ENCODE results near the gene SLC37A2. TPM values are rescaled to one million over a fixed set of nuclear protein-coding genes. Genes with fewer than 3 reads are reported as not detected.
A peak's percentile ranks its signal among the peaks of the same experiment; 100 is the strongest.
"Not testable (repeated sequence)": the region's sequence is repeated elsewhere in the genome, so short reads cannot be mapped to it uniquely, and the experiment has no call there.

Gene SLC37A2
- under 1 TPM; 0.70 to 0.74 TPM for total RNA-seq

DNA sequence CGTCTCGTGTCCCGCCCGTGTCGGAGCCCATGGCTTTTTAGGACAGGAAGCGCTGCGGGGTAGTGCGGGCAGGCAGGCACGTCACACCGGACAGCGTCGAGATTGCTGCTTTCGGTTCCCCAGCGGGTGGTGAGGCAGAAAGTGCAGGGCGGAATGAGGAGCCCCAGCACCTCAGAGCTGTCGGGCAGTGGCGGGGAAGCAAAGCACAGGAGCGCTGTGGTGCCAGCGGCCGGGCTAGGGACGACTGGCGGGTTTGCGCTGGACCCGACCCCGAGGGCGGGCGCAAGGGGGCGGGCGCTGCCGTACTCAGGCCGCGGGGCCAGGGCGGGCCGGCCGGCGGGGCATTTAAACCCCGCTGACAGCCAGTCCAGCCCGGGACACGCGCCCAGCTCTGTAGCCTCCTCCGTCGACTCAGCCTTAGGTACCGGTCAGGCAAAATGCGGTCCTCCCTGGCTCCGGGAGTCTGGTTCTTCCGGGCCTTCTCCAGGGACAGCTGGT, at the start of gene SLC37A2:
Gene SLC37A2, plus strand, starts transcription at position 375 of the 498 bp plus-strand sequence. Its CDS starts 63 bp downstream, at position 438.
- DNase-seq (peak; percentile 73), ATAC-seq (peak; percentile 93)
- TF ChIP-seq CTCF (IDR thresholded peaks at IDR 0.05) = no peak
- Mint-ChIP-seq H3K27me3 (peaks cover 34% of the 10 kb centered on the region), H3K4me1 (ENCODE audit: low read depth) (peaks cover 6% of the 10 kb centered on the region), H3K27ac (peak within 1 kb of the TSS; percentile 39), H3K4me3 (peak within 1 kb of the TSS; percentile 70), H3K9me3 (no peaks in the 10 kb centered on the region), H3K36me3 (ENCODE audit: low read depth) (no peaks in the 10 kb centered on the region)
- CTCF ChIA-PET = interaction anchor here (1.3 kb wide), 1 partner anchor 78 kb away, joined by 3 read pairs; no protein-coding TSS in a partner anchor
- POLR2A ChIA-PET = no interaction called here
- intact Hi-C loops (cut with micrococcal nuclease) = no loop called here

GRCh38 chr11:125016413-125016812, 46.7 kb upstream of the SLC37A2 start:
- no peak overlapping the region for H3K27ac Mint-ChIP-seq
- H3K27me3 Mint-ChIP-seq = no peaks in the 10 kb centered on the region
- peaks cover 2% of the 10 kb centered on the region for H3K9me3 Mint-ChIP-seq
- ATAC-seq (no peak), DNase-seq (no peak)
- no peak overlapping the region for H3K4me3 Mint-ChIP-seq
- no peak for TF ChIP-seq CTCF (IDR thresholded peaks at IDR 0.05)
- intact Hi-C loops (cut with micrococcal nuclease) = no loop called here
- ChIA-PET POLR2A (no interaction called here), CTCF (no interaction called here)
- H3K36me3 Mint-ChIP-seq (ENCODE audit: low read depth) = no peaks in the 10 kb centered on the region
- H3K4me1 Mint-ChIP-seq (ENCODE audit: low read depth) = no peaks in the 10 kb centered on the region

GRCh38 chr11:125020342-125020741, 42.8 kb upstream of the SLC37A2 start:
- H3K36me3 Mint-ChIP-seq (ENCODE audit: low read depth) = no peaks in the 10 kb centered on the region
- H3K9me3 Mint-ChIP-seq = no peaks in the 10 kb centered on the region
- H3K27me3 Mint-ChIP-seq = no peaks in the 10 kb centered on the region
- DNase-seq (no peak), ATAC-seq (no peak)
- H3K4me3 Mint-ChIP-seq = no peak overlapping the region
- CTCF ChIA-PET = no interaction called here
- POLR2A ChIA-PET = no interaction called here
- no peak overlapping the region for H3K27ac Mint-ChIP-seq
- intact Hi-C loops (cut with micrococcal nuclease) = no loop called here
- no peak for TF ChIP-seq CTCF (IDR thresholded peaks at IDR 0.05)
- no peaks in the 10 kb centered on the region for H3K4me1 Mint-ChIP-seq (ENCODE audit: low read depth)

DNA sequence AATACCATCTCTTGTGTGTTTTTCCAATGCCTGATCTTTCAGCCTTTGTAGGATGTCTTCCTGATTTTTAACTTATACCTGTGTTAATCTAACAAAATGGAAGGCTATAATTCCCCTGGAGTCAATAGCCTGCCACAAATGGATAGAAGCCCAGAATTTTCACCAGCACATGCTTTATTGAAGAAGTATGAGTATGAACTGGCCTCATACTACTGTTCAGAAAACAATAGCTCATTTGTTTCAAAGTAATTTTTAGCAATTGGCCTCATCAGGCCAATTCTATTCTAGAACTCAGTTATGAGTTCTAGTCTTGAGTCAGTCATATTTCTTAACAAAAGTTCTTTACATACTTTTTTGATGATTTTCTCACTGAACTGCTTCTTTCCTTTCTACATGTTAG, 40.6 kb upstream of the SLC37A2 start:
- Mint-ChIP-seq H3K4me1 (ENCODE audit: low read depth) (no peaks in the 10 kb centered on the region), H3K36me3 (ENCODE audit: low read depth) (peaks cover 2% of the 10 kb centered on the region), H3K4me3 (no peak overlapping the region), H3K27ac (no peak overlapping the region), H3K9me3 (no peaks in the 10 kb centered on the region), H3K27me3 (no peaks in the 10 kb centered on the region)
- ChIA-PET CTCF (no interaction called here), POLR2A (no interaction called here)
- intact Hi-C loops (cut with micrococcal nuclease) = no loop called here
- TF ChIP-seq CTCF (IDR thresholded peaks at IDR 0.05) = no peak
- no peak for DNase-seq
- no peak for ATAC-seq

DNA sequence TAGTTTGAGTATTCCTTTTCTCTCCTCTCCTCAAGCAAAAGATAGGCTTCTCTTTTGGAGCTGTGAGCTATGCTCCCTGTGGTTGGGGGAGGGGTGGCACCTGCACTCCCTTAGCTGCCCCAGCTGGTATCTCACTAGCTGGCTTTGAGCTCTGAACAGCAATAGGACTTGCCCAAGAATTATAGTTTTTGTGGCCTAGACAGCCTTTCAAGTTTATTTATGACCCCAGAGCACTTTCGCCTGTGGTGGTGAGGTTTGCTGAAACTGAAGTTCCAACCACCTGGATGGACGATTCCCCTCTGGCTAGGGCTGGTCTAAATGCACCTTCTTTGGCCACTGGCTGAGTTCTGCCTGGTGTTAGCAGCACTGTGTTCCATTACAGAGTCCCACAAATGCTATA, 37.1 kb upstream of the SLC37A2 start:
- TF ChIP-seq CTCF (IDR thresholded peaks at IDR 0.05) = no peak
- Mint-ChIP-seq H3K4me3 (no peak overlapping the region), H3K9me3 (no peaks in the 10 kb centered on the region), H3K27me3 (no peaks in the 10 kb centered on the region), H3K4me1 (ENCODE audit: low read depth) (no peaks in the 10 kb centered on the region), H3K36me3 (ENCODE audit: low read depth) (peaks cover 7% of the 10 kb centered on the region), H3K27ac (no peak overlapping the region)
- ATAC-seq (no peak), DNase-seq (no peak)
- intact Hi-C loops (cut with micrococcal nuclease) = no loop called here
- CTCF ChIA-PET = no interaction called here
- POLR2A ChIA-PET = no interaction called here

DNA sequence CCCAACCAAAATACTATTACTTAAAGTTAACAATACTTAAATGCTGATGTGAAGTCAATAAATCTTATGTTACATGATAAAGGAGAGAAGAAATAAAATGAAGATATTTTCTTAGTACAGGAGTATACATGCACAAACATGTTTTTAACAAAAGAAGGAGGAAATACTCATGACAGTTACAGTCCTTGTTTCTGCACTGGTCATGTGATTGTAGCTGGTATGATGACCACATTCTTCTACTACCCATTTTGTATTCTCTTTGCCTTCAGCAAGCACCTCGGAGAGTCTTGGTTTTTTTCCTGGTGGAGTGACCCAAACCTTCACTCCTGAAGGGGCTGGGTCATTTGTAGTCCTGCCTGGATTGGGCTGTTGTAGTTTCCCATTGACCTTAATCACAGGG, 33.7 kb upstream of the SLC37A2 start:
- H3K27me3 Mint-ChIP-seq; DNase-seq; intact Hi-C loops (cut with micrococcal nuclease); CTCF ChIA-PET; H3K4me3 Mint-ChIP-seq; ATAC-seq; POLR2A ChIA-PET; H3K27ac Mint-ChIP-seq; H3K4me1 Mint-ChIP-seq (ENCODE audit: low read depth): not testable (repeated sequence)
- peaks cover 13% of the 10 kb centered on the region for H3K9me3 Mint-ChIP-seq
- H3K36me3 Mint-ChIP-seq (ENCODE audit: low read depth) = peaks cover 24% of the 10 kb centered on the region

Measured in activated CD8-positive, alpha-beta T cell treated with anti-CD3 and anti-CD28 coated beads for 36 hours (primary cell).